NK-92 treated with Interleukin-12 subunit alpha and Interleukin-12 subunit beta, amount 100 ng/mL, for 24 hours (cell line): ENCODE results near the gene GALNT2.

ENCODE experiments used
- DNase-seq: peaks from one replicate; lab custom pipeline; 2025; lab: John Stamatoyannopoulos, UW

Gene GALNT2

GRCh38 chr1:230187290-230187689, 120.3 kb downstream of the GALNT2 start:
- DNase-seq, result no peak

GRCh38 chr1:230188826-230189225, 121.8 kb downstream of the GALNT2 start:
- DNase-seq, result no peak

GRCh38 chr1:230189341-230189740, 122.3 kb downstream of the GALNT2 start:
- no peak for DNase-seq

GRCh38 chr1:230189824-230190223, 122.8 kb downstream of the GALNT2 start:
- DNase-seq, result no peak

GRCh38 chr1:230191079-230191804, 124.2 kb downstream of the GALNT2 start:
- no peak for DNase-seq

- no peak for DNase-seq
These were observed 124.8 kb downstream of the GALNT2 start for GRCh38 chr1:230191855-230192254.

- DNase-seq, result no peak
These were observed 127.5 kb downstream of the GALNT2 start for GRCh38 chr1:230194525-230194924.

- no peak for DNase-seq
These were observed 128.2 kb downstream of the GALNT2 start for GRCh38 chr1:230195199-230195598.

- no peak for DNase-seq
These were observed 129.0 kb downstream of the GALNT2 start for GRCh38 chr1:230196077-230196476.

- DNase-seq, result no peak
These were observed 130.9 kb downstream of the GALNT2 start for GRCh38 chr1:230197644-230198567.

GRCh38 chr1:230199034-230199433, 132.0 kb downstream of the GALNT2 start:
- no peak for DNase-seq

GRCh38 chr1:230199554-230199953, 132.5 kb downstream of the GALNT2 start:
- no peak for DNase-seq

- DNase-seq, result no peak
These were observed 133.2 kb downstream of the GALNT2 start for GRCh38 chr1:230200276-230200675.

- DNase-seq, result no peak
These were observed 134.4 kb downstream of the GALNT2 start for GRCh38 chr1:230201445-230201844.

GRCh38 chr1:230204842-230205241, 137.8 kb downstream of the GALNT2 start:
- DNase-seq, result no peak

GRCh38 chr1:230205719-230206198, 138.7 kb downstream of the GALNT2 start:
- no peak for DNase-seq

- no peak for DNase-seq
These were observed 139.2 kb downstream of the GALNT2 start for GRCh38 chr1:230206207-230206606.

GRCh38 chr1:230206976-230207375, 139.9 kb downstream of the GALNT2 start:
- DNase-seq, result no peak

- DNase-seq, result no peak
These were observed 140.6 kb downstream of the GALNT2 start for GRCh38 chr1:230207598-230207997.

GRCh38 chr1:230208619-230209261, 141.7 kb downstream of the GALNT2 start:
- DNase-seq, result peak; percentile 30

- no peak for DNase-seq
These were observed 143.4 kb downstream of the GALNT2 start for GRCh38 chr1:230210326-230210980.

- DNase-seq, result no peak
These were observed 143.9 kb downstream of the GALNT2 start for GRCh38 chr1:230210981-230211336.
